GM18868 (cell line): ENCODE measurements around the gene ESF1.
"Not testable (repeated sequence)": the region's sequence is repeated elsewhere in the genome, so short reads cannot be mapped to it uniquely, and the experiment has no call there.

ENCODE experiments used
- ATAC-seq: cut with Tn5 transposase; IDR thresholded peaks from one replicate; pipeline ENCODE4 v1.9.1; 2021; ENCODE audit warnings: mild to moderate bottlenecking, moderate library complexity; ENCODE audit not compliant: unreplicated experiment

ESF1 gene

DNA sequence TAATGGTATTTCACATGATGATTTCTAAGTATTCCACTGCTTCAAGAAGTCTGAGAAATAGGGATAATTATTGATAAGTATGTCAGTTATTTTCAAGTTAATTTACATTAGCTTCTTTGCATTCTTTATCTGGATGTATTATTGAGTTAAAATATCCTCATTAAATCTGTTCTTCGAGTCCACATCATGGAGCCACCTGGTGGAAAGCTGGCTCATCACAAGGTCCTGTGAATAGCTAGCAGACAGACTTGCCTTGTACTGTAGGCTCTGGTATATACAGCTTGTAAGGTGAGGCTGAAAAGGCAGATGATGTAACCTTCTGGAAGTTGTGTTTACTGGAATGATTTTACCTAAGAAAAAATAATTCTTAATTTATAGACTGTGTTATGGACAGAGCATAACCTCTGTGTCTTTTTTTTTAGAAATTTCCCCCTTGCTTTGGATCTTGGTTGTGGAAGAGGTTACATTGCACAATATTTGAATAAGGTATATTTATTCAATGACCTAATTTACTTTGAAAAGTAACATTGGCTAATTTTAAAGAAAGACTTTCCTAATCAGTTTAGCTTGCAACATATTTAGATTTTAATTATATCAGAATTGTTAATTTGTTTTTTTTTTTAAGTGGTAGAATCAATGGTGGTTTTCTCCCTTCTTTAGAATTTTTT is 3.6 kb upstream of the ESF1 start:
- peak; percentile 53 for ATAC-seq

GRCh38 chr20:13786143-13786828 is 1.6 kb upstream of the ESF1 start:
- no peak for ATAC-seq

- ATAC-seq: peak; percentile 3
Observed at GRCh38 chr20:13784271-13784892, 337 bp downstream of the ESF1 start.

DNA sequence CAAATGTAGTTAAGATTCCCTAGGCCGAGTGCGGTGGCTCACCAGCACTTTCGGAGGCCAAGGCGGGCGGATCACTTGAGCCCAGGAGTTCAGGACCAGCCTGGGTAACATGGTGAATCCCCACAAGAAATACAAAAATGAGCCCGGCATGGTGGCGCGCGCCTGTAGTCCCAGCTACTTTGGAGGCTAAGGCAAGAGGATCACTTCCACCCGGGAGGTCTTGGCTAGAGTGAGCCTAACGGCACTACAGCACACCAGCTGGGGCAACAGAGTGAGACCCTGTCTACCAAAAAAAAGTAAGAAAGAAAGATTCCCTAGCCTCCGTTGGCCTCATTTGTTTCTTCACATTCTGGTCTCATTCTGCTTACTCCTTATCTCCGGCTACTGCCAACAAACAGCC is 1.2 kb downstream of the ESF1 start:
- no peak for ATAC-seq

- peak; percentile 82 for ATAC-seq
Observed at GRCh38 chr20:13778827-13779226, 5.9 kb downstream of the ESF1 start.

DNA sequence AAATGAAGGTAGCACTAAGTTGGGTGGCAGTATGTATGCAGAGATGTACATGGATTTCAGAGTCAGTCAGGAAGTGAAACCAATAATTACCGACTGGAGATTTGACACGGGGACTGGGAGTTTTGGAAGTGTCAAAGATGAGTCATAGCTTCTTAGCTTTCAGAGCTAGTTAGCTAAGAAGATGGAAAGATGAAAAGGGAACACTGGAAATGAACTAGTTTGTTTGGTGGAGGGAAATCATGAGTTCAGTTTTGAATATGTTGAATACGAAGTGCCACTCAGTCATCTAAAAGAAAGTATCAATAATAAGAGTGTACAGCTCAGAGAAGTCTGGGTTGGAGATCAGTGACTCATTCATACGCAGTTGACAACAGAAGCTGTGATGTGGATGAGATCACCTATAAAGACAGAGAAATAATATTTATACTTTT is 7.5 kb downstream of the ESF1 start:
- ATAC-seq: peak; percentile 35

GRCh38 chr20:13775867-13776266 is 8.9 kb downstream of the ESF1 start:
- ATAC-seq: no peak

- no peak for ATAC-seq
Observed at GRCh38 chr20:13772529-13772928, 12.2 kb downstream of the ESF1 start.

- no peak for ATAC-seq
Observed at GRCh38 chr20:13771853-13772453, 12.8 kb downstream of the ESF1 start.

DNA sequence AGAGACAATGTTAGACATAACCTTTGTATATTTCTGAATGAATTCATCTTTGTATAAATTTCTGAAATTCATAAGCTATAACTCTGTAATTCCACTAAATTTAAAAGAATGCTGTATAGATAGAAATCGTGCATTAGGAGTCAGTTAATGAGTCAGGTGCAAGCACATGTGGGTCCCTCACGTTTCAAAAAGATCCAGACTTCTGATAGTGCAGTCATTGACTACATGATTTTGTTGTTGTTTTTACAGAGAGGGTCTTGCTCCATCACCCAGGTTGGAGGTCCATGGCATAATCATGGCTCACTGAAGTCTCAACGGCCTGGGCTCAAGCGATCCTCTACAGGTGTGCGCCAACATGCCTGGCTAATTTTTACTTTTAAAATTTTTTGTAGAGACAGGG is 14.6 kb downstream of the ESF1 start:
- no peak for ATAC-seq

DNA sequence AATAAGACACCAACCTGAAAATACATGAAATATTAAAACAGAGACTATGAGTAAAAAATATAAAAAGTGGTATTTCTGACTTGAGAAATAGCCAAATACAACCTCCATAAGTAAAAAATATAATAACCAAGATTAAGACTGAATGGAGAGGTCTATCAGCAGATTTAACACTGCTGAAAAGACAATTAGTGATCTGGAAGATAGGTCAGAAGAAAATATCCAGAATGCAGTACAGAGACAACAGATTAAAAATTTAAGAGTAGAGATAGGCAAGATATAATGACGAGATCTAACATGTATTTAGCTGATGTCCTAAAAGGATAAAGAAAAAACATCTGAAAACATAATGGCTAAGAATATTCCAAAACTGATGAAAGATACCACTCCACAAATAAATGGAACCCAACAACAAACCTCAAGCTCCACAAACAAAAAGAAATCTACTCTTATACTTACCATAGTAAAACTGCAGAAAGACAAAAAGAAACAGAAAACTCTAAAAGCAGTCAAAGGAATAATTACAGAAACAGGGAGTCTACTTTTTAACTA is 18.8 kb downstream of the ESF1 start:
- ATAC-seq: no peak

- ATAC-seq: no peak
Observed at GRCh38 chr20:13765299-13765698, 19.4 kb downstream of the ESF1 start.

- not testable (repeated sequence) for ATAC-seq
Observed at GRCh38 chr20:13760451-13760946, 24.2 kb downstream of the ESF1 start.

GRCh38 chr20:13758884-13759283 is 25.8 kb downstream of the ESF1 start:
- no peak for ATAC-seq

GRCh38 chr20:13756551-13756950 is 28.2 kb downstream of the ESF1 start:
- ATAC-seq: no peak

DNA sequence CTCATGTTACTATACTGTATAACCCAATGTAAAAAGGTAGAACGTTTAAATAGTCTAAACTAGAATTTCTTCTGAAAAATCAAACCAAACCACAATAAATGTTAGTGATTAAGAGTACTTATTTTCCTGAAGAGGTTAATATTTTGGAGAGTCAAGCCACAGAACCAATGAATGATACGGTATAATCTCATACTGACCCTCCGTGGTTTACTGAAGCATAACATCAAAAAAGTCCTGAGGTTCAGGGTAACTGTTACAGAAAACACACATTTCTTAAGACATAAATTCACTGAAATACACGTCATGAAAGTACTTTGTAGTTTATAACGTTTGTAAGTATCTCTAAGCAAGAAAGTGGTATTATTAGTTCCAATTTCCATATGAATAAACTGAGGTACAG is 28.9 kb downstream of the ESF1 start:
- no peak for ATAC-seq

GRCh38 chr20:13753436-13754036 is 31.2 kb downstream of the ESF1 start:
- ATAC-seq: no peak

DNA sequence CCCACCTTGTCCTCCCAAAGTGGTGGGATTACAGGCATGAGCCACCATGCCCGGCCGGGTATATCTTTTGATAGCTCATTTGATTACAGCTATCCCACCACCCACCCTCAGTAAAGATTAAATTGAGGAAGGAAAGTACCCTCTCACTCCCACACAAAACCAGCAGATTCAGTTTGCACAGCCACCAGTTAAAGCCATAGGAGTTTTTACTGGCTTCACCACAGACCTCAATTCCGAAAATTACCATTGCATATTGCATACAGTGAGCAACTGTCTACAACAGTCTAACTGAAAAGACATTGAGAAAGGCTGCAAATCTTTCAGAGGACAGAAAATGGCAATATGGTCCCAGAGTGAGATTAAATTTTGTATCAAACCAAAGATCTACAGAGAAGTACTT is 34.9 kb downstream of the ESF1 start:
- no peak for ATAC-seq

- ATAC-seq: no peak
Observed at GRCh38 chr20:13745784-13746183, 38.9 kb downstream of the ESF1 start.

DNA sequence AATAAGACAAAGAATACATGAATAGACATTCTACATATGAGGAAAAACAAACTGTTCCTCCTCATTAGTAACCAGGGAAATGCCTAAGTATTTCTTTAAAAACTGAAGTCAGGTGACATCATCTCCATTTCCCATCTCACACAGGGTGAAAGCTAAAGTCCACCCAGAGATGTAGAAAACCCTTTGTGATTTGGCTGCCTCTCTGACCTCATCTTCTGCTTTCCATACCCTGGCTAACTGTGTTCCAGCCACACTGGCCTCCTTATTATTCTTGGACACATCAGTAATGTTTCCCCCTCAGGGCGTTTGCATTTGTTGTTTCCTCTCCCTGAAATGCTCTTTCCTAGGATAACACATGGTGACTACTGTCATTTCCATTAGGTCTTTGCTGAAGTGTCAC is 40.4 kb downstream of the ESF1 start:
- no peak for ATAC-seq

DNA sequence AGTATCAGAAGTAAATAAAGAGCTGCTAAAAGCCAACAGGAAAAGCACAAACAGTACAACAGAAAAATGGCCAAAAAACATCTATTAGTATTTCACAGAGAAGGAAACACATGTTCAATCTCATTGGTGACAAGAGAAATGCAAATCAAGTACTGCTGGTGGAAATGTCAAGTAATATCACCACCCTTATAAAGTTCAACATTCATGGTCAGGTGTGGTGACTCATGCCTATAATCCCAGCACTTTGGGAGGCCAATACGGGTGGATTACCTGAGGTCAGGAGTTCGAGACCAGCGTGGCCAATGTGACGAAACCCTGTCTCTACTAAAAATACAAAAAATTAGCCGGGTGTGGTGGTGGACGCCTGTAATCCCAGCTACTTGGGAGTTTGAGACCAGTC is 42.8 kb downstream of the ESF1 start:
- no peak for ATAC-seq
